ENCODE measurements around the gene FOXP3.

DNA sequence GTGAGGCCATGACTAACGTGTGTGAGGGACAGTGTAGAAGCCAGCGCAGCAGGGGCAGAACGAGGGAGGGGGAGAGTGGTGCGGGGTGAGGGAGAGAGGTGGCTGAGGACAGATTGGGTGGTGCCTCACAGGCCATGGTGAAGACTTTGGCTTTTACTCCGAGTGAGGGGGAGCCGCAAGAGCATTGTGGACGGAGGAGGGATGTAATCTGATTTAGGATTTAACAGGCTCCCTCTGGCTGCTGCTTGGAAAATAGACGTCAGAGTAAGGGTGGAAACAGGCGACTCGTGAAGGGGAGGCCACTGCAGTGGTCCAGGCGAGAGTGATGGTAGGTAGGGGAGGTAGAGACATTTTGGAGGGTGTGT lies 18.1 kb upstream of the FOXP3 start:
- TF ChIP-seq, protein P1, sequence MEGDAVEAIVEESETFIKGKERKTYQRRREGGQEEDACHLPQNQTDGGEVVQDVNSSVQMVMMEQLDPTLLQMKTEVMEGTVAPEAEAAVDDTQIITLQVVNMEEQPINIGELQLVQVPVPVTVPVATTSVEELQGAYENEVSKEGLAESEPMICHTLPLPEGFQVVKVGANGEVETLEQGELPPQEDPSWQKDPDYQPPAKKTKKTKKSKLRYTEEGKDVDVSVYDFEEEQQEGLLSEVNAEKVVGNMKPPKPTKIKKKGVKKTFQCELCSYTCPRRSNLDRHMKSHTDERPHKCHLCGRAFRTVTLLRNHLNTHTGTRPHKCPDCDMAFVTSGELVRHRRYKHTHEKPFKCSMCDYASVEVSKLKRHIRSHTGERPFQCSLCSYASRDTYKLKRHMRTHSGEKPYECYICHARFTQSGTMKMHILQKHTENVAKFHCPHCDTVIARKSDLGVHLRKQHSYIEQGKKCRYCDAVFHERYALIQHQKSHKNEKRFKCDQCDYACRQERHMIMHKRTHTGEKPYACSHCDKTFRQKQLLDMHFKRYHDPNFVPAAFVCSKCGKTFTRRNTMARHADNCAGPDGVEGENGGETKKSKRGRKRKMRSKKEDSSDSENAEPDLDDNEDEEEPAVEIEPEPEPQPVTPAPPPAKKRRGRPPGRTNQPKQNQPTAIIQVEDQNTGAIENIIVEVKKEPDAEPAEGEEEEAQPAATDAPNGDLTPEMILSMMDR (IDR thresholded peaks at IDR 0.05) = no peak
- TF ChIP-seq POLR2A (IDR thresholded peaks at IDR 0.05) = no peak
- TF ChIP-seq POLR2AphosphoS5 (IDR thresholded peaks at IDR 0.05; ENCODE audit: insufficient read depth in 1 of 2, low read depth in 1 of 2) = no peak

Measured in vagina (tissue), 2 donors.